ENCODE results near the gene RASA3.

RASA3 gene

GRCh38 chr13:113955235-113955634, 177.2 kb downstream of the RASA3 start:
- H3K4me3 ChIP-seq (replicated peaks; ENCODE audit: low read depth, low read length), result no peak overlapping the region
- TF ChIP-seq CTCF (IDR thresholded peaks at IDR 0.05; ENCODE audit: low read length, missing control alignments), result no peak
- no peak for DNase-seq (ENCODE audit: low read depth)

GRCh38 chr13:113954046-113954835, 178.2 kb downstream of the RASA3 start:
- H3K4me3 ChIP-seq (replicated peaks; ENCODE audit: low read depth, low read length), result no peak overlapping the region
- DNase-seq (ENCODE audit: low read depth), result no peak
- no peak for TF ChIP-seq CTCF (IDR thresholded peaks at IDR 0.05; ENCODE audit: low read length, missing control alignments)

- no peak for TF ChIP-seq CTCF (IDR thresholded peaks at IDR 0.05; ENCODE audit: low read length, missing control alignments)
- H3K4me3 ChIP-seq (replicated peaks; ENCODE audit: low read depth, low read length), result no peak overlapping the region
- no peak for DNase-seq (ENCODE audit: low read depth)
Measured at GRCh38 chr13:113953561-113953960, 178.9 kb downstream of the RASA3 start.

GRCh38 chr13:113952983-113953520, 179.4 kb downstream of the RASA3 start:
- no peak overlapping the region for H3K4me3 ChIP-seq (replicated peaks; ENCODE audit: low read depth, low read length)
- no peak for DNase-seq (ENCODE audit: low read depth)
- no peak for TF ChIP-seq CTCF (IDR thresholded peaks at IDR 0.05; ENCODE audit: low read length, missing control alignments)

GRCh38 chr13:113952151-113952982, 180.1 kb downstream of the RASA3 start:
- TF ChIP-seq CTCF (IDR thresholded peaks at IDR 0.05; ENCODE audit: low read length, missing control alignments), result no peak
- DNase-seq (ENCODE audit: low read depth), result no peak
- no peak overlapping the region for H3K4me3 ChIP-seq (replicated peaks; ENCODE audit: low read depth, low read length)

- DNase-seq (ENCODE audit: low read depth), result peak; percentile 76
- no peak overlapping the region for H3K4me3 ChIP-seq (replicated peaks; ENCODE audit: low read depth, low read length)
- TF ChIP-seq CTCF (IDR thresholded peaks at IDR 0.05; ENCODE audit: low read length, missing control alignments), result peak; percentile 68
Measured at GRCh38 chr13:113951246-113951999, 181.0 kb downstream of the RASA3 start.
